RPMI7951 (cell line): ENCODE measurements around the gene AGAP1. TPM values are rescaled to one million over a fixed set of nuclear protein-coding genes. Genes with fewer than 3 reads are reported as not detected.

Experiments used
- DNase-seq: peaks from one replicate; pipeline ENCODE4 v3.0.0-alpha.2; 2012; ENCODE audit warnings: low read depth
- total RNA-seq: library from RNA; depleted of rRNA; stranded (reverse); fragments of >200 nt; shearing (Covaris generic); gene quantifications from 2 replicates; pipeline ENCODE4 v1.2.3, GENCODE V29; 2014

The AGAP1 gene
- total RNA-seq, 1 experiment from 2014 or later = 5.4 TPM

- no peak for DNase-seq
These were observed 466.3 kb downstream of the AGAP1 start for GRCh38 chr2:235960011-235960715.

- no peak for DNase-seq
These were observed 467.1 kb downstream of the AGAP1 start for GRCh38 chr2:235960716-235961640.

GRCh38 chr2:235961711-235962110 lies 467.9 kb downstream of the AGAP1 start:
- no peak for DNase-seq

- no peak for DNase-seq
These were observed 470.2 kb downstream of the AGAP1 start for GRCh38 chr2:235963853-235964577.

- DNase-seq = no peak
These were observed 471.0 kb downstream of the AGAP1 start for GRCh38 chr2:235964787-235965390.

- no peak for DNase-seq
These were observed 472.6 kb downstream of the AGAP1 start for GRCh38 chr2:235966396-235966795.

- DNase-seq = no peak
These were observed 473.3 kb downstream of the AGAP1 start for GRCh38 chr2:235966932-235967757.

- no peak for DNase-seq
These were observed 474.3 kb downstream of the AGAP1 start for GRCh38 chr2:235968155-235968554.

GRCh38 chr2:235968616-235969324 lies 474.9 kb downstream of the AGAP1 start:
- DNase-seq = no peak

GRCh38 chr2:235970204-235971040 lies 476.6 kb downstream of the AGAP1 start:
- no peak for DNase-seq

GRCh38 chr2:235976516-235976915 lies 482.7 kb downstream of the AGAP1 start:
- DNase-seq = no peak

- no peak for DNase-seq
These were observed 483.1 kb downstream of the AGAP1 start for GRCh38 chr2:235976956-235977355.

- peak; percentile 38 for DNase-seq
These were observed 483.6 kb downstream of the AGAP1 start for GRCh38 chr2:235977445-235977844.

GRCh38 chr2:235978022-235978421 lies 484.2 kb downstream of the AGAP1 start:
- no peak for DNase-seq

GRCh38 chr2:235979037-235979436 lies 485.2 kb downstream of the AGAP1 start:
- no peak for DNase-seq

GRCh38 chr2:235979753-235980435 lies 486.1 kb downstream of the AGAP1 start:
- no peak for DNase-seq

GRCh38 chr2:235981631-235982030 lies 487.8 kb downstream of the AGAP1 start:
- DNase-seq = no peak

GRCh38 chr2:235983016-235983415 lies 489.2 kb downstream of the AGAP1 start:
- no peak for DNase-seq

GRCh38 chr2:235984552-235984951 lies 490.7 kb downstream of the AGAP1 start:
- no peak for DNase-seq
